ENCODE measurements around the gene EFNB1.

- TF ChIP-seq CTCF (conservative IDR thresholded peaks at IDR 0.05) (no peak), EZH2 (IDR thresholded peaks at IDR 0.05; ENCODE audit: low read depth) (no peak)
Observed at GRCh38 chrX:68883800-68884199, 55.0 kb downstream of the EFNB1 start.
